ENCODE results near the gene IGF2R.

IGF2R gene

GRCh38 chr6:159976686-159977254, 7.9 kb downstream of the IGF2R start:
- DNase-seq = no peak

- DNase-seq = no peak
Observed at GRCh38 chr6:159977255-159977903, 8.5 kb downstream of the IGF2R start.

- no peak for DNase-seq
Observed at GRCh38 chr6:159977904-159978268, 9.0 kb downstream of the IGF2R start.

GRCh38 chr6:159978291-159979135, 9.6 kb downstream of the IGF2R start:
- peak; percentile 33 for DNase-seq

- peak; percentile 74 for DNase-seq
Observed at GRCh38 chr6:159979136-159979874, 10.4 kb downstream of the IGF2R start.

- no peak for DNase-seq
Observed at GRCh38 chr6:159980474-159980873, 11.6 kb downstream of the IGF2R start.

GRCh38 chr6:159981071-159981402, 12.2 kb downstream of the IGF2R start:
- DNase-seq = no peak

- DNase-seq = no peak
Observed at GRCh38 chr6:159981403-159982245, 12.7 kb downstream of the IGF2R start.

- no peak for DNase-seq
Observed at GRCh38 chr6:159982731-159983506, 14.0 kb downstream of the IGF2R start.

- no peak for DNase-seq
Observed at GRCh38 chr6:159983641-159984080, 14.8 kb downstream of the IGF2R start.

GRCh38 chr6:159984268-159984786, 15.4 kb downstream of the IGF2R start:
- no peak for DNase-seq

GRCh38 chr6:159985296-159985945, 16.5 kb downstream of the IGF2R start:
- no peak for DNase-seq

- DNase-seq = no peak
Observed at GRCh38 chr6:159988983-159989454, 20.1 kb downstream of the IGF2R start.

- DNase-seq = no peak
Observed at GRCh38 chr6:159989492-159990480, 20.9 kb downstream of the IGF2R start.

GRCh38 chr6:159992366-159992765, 23.5 kb downstream of the IGF2R start:
- DNase-seq = no peak

- no peak for DNase-seq
Observed at GRCh38 chr6:159995405-159995804, 26.5 kb downstream of the IGF2R start.

- no peak for DNase-seq
Observed at GRCh38 chr6:159996087-159996622, 27.3 kb downstream of the IGF2R start.

- no peak for DNase-seq
Observed at GRCh38 chr6:159996626-159997497, 28.0 kb downstream of the IGF2R start.
